Choroid plexus epithelial cell (primary cell): ENCODE measurements around the gene BANP.
"Not testable (repeated sequence)": the region's sequence is repeated elsewhere in the genome, so short reads cannot be mapped to it uniquely, and the experiment has no call there.

Experiments
- DNase-seq: peaks from one replicate; pipeline ENCODE4 v3.0.0-alpha.2; 2010; ENCODE audit warnings: low read depth
- H3K4me3 ChIP-seq: 2 replicates; pipeline ENCODE4 v1.5.1; 2011; ENCODE audit warnings: low read depth, mild to moderate bottlenecking, control low read depth, low read length, moderate library complexity
- TF ChIP-seq, protein P1 (sequence below): conservative IDR thresholded peaks from 2 replicates; pipeline ENCODE4 v1.5.1; 2011; ENCODE audit warnings: low read depth, mild to moderate bottlenecking, control low read depth, inconsistent platforms, low read length, moderate library complexity

Gene BANP

DNA sequence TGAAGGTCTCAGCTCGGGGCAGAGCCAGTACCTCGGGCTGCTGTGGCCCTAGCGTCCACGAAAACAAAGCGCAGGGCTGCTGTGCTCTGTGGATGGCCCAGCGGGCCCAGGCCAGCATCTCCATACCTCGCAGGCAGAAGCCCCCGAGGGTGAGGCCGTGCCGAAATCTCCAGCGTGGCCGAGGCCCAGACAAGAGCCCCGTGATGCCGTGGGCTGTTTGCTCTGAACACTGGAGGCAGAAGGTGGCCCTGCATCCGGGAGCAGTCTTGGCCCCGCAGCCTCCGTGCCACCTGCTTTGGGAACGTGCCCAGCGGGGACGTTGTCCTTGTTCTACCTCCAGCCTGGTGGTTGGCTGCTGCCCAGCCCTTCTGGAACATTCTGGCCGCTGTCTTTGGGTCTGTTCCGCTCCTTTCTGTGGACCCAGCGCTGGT lies 121.4 kb downstream of the BANP start:
- DNase-seq: no peak
- no peak overlapping the region for H3K4me3 ChIP-seq
- TF ChIP-seq, protein P1, sequence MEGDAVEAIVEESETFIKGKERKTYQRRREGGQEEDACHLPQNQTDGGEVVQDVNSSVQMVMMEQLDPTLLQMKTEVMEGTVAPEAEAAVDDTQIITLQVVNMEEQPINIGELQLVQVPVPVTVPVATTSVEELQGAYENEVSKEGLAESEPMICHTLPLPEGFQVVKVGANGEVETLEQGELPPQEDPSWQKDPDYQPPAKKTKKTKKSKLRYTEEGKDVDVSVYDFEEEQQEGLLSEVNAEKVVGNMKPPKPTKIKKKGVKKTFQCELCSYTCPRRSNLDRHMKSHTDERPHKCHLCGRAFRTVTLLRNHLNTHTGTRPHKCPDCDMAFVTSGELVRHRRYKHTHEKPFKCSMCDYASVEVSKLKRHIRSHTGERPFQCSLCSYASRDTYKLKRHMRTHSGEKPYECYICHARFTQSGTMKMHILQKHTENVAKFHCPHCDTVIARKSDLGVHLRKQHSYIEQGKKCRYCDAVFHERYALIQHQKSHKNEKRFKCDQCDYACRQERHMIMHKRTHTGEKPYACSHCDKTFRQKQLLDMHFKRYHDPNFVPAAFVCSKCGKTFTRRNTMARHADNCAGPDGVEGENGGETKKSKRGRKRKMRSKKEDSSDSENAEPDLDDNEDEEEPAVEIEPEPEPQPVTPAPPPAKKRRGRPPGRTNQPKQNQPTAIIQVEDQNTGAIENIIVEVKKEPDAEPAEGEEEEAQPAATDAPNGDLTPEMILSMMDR: no peak

DNA sequence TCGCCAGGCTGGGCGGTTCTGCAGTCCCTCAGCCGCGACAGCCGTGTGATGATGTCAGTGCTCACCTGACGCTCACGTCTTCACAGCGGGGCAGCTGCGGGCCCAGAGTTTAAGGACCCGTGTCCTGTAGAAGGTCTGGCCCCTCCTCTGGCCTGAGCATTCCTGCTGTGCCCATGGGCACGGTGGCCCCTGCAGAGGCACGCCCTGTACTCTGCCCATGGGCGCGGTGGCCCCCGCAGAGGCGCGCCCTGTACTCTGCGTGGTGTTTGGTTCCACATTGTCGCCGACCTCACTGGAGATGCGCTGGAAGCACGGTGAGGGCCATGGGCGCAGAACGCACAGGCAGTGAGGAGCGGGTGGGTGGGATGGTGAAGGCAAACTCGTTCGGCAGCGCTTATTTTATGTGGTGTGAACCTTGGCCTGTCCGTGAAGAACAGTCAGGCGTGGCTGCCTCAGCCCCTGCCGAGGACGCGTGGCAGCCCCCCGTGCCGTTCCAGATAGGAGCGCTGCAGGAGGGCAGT lies 122.0 kb downstream of the BANP start:
- TF ChIP-seq, protein P1: no peak
- no peak overlapping the region for H3K4me3 ChIP-seq
- no peak for DNase-seq

GRCh38 chr16:88074041-88074440 lies 122.8 kb downstream of the BANP start:
- DNase-seq: no peak
- H3K4me3 ChIP-seq: no peak overlapping the region
- TF ChIP-seq, protein P1: no peak

GRCh38 chr16:88076211-88076931 lies 125.1 kb downstream of the BANP start:
- no peak overlapping the region for H3K4me3 ChIP-seq
- TF ChIP-seq, protein P1: no peak
- DNase-seq: no peak

- H3K4me3 ChIP-seq, DNase-seq: not testable (repeated sequence)
Observed at GRCh38 chr16:88076932-88077320, 125.7 kb downstream of the BANP start.

DNA sequence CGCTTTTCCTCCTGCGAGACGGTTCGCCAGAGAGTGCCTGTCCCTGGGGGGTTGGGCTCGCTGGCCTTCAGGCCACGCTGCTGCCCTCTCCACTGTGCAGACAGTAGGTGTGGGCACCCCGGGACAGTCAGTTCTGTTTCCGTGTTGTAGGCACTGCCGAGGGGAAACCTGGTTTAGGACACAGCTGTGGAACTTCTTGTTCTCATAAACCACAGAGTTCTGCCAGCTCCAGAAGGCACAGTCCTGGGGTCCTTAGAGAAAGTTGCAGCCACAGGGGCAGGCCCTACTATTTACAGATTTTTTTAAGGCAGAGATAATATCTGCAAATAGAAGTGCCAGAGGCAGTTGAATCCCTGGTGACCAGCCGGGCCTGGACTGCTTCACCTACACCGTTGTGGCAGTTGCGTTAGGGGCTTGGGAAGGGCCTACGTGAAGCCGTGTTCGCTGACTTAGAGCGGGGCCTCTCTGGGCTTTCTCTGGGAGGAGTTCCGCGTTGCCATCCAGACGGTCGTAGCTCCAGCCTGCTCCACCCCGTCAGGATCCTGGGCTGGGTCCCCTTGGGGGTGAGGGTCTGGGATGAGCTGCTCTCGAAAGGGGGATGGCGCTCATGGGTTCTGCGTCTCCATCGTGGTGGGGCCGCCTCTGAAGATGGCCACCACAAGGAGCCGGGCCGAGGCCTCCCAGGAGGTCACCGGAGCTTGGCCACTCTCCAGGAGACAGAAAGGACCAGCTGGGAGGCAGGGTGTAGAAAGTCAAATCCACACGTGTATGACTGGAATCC lies 126.3 kb downstream of the BANP start:
- DNase-seq: no peak
- TF ChIP-seq, protein P1: no peak
- no peak overlapping the region for H3K4me3 ChIP-seq

- DNase-seq: no peak
- TF ChIP-seq, protein P1: no peak
- H3K4me3 ChIP-seq: no peak overlapping the region
Observed at GRCh38 chr16:88078111-88078775, 127.0 kb downstream of the BANP start.
